Lower leg skin (tissue), 4 donors: ENCODE results near the gene ARHGAP24. TPM values are rescaled to one million over a fixed set of nuclear protein-coding genes. Genes with fewer than 3 reads are reported as not detected.

Experiments used
- DNase-seq, 2 donors: peaks; one replicate each; pipeline ENCODE4 v3.0.0-alpha.2; 2019; ENCODE audit warnings: low spot score in 2 of 2
- H3K4me3 ChIP-seq: fragments of 200-600 bp; sonication (generic); 2 replicates; pipeline ENCODE4 v1.5.1; 2017; ENCODE audit warnings: mild to moderate bottlenecking, low read depth; ENCODE audit not compliant: poor library complexity, severe bottlenecking
- CTCF ChIP-seq, 3 donors: fragments of 450-650 bp; IDR thresholded peaks; one replicate each; pipeline ENCODE4 v1.5.1; 2016; ENCODE audit warnings: antibody characterized with exemption in 3 of 3, mild to moderate bottlenecking in 3 of 3, moderate library complexity in 2 of 3
- POLR2A ChIP-seq, 2 donors: fragments of 450-650 bp; IDR thresholded peaks; one replicate each; pipeline ENCODE4 v1.6.1; 2016 to 2017; ENCODE audit warnings: antibody characterized with exemption in 2 of 2, mild to moderate bottlenecking in 1 of 2, moderate library complexity in 1 of 2
- WGBS, 2 donors: methylation state at CpG; one replicate each; pipeline ENCODE4 v1.1.5; 2018; 5-methylcytosine and 5-hydroxymethylcytosine counted together
- intact Hi-C: fragments of 100-400 bp; cut with DNase I; formaldehyde crosslinking; loops from one replicate; pipeline ENCODE4 v1.15.0; 2023; ENCODE audit warnings: low total_unique reads
- microRNA counts, 2 donors: library from miRNA; unstranded; fragments of <30 nt; microRNA quantifications; one replicate each; lab custom pipeline; 2016
- microRNA-seq, 2 donors: library from miRNA; unstranded; fragments of <30 nt; microRNA quantifications; one replicate each; pipeline ENCODE4, GENCODE V29; 2016; ENCODE audit warnings: borderline replicate concordance in 2 of 2, borderline number of aligned reads in 1 of 2
- total RNA-seq, 4 donors: library from RNA; depleted of rRNA; stranded (reverse); fragments of >200 nt; gene quantifications; one replicate each; pipeline ENCODE4 v1.1.0, GENCODE V29; 2016

Gene ARHGAP24
- total RNA-seq, 4 donors from 2014 or later = 13.1 to 58.4 (median 24.0) TPM

- intact Hi-C loops = loop anchor here (10.0 kb wide), 1 partner anchor 960 kb away; no protein-coding TSS in a partner anchor
- no peak for TF ChIP-seq POLR2A (IDR thresholded peaks at IDR 0.05)
- no peak for TF ChIP-seq CTCF (IDR thresholded peaks at IDR 0.05)
Observed at GRCh38 chr4:86044593-86044985, 569.6 kb downstream of the ARHGAP24 start.

GRCh38 chr4:86048426-86048825 lies 573.5 kb downstream of the ARHGAP24 start:
- DNase-seq = no peak
- no peak overlapping the region for H3K4me3 ChIP-seq
- intact Hi-C loops = loop anchor here (10.0 kb wide), 1 partner anchor 964 kb away; no protein-coding TSS in a partner anchor
- TF ChIP-seq CTCF (IDR thresholded peaks at IDR 0.05) (no peak), POLR2A (IDR thresholded peaks at IDR 0.05) (no peak)
- 35 to 41% methylated on average over 1 of the region's 1 CpG for WGBS, 2 donors

More at GRCh38 chr4:86044593-86044985, 569.6 kb downstream of the ARHGAP24 start:
- WGBS, 2 donors = 72 to 82% methylated on average over 3 of the region's 3 CpGs
- DNase-seq = no peak
- H3K4me3 ChIP-seq = no peak overlapping the region

GRCh38 chr4:86050496-86050895 lies 575.5 kb downstream of the ARHGAP24 start:
- intact Hi-C loops = no loop called here
- WGBS, 2 donors = 98% methylated on average over 1 of the region's 1 CpG
- TF ChIP-seq CTCF (IDR thresholded peaks at IDR 0.05) (no peak), POLR2A (IDR thresholded peaks at IDR 0.05) (no peak)
- DNase-seq = no peak
- no peak overlapping the region for H3K4me3 ChIP-seq

MicroRNAs encoded within 50 kb of the gene (microRNA counts, 767-probe panel; counts per million panel counts)
- microRNA hsa-miR-4451 (lab: Ali Mortazavi, UCI) = 0 to 358 counts per million in 2 donors

Small RNA genes within 50 kb of the gene (microRNA-seq; reads per million reads assigned to microRNA genes)
- gene MIR4451 = 0.57 to 0.68 reads per million in 2 donors
